ENCODE results near the gene ZDHHC3.

DNA sequence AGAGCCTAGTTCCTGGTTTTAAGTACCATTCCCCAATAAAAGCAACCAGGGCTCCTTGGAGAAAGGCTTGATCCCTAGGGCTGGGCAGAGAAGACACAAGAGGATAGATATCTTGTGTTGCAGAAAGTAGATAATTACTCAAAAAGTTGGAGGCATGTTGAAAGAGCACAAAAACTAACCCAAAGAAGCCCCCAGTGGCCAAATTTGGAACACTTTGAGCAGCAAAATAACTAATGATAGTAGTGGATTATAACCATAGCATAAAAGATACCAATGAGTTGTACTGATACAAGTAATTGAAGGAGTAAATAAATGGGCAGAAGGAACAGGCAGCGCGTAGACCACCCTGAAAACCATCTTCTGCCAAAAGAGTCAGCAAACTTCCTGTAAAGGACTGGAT, 12.1 kb upstream of the ZDHHC3 start:
- TF ChIP-seq, protein P1, sequence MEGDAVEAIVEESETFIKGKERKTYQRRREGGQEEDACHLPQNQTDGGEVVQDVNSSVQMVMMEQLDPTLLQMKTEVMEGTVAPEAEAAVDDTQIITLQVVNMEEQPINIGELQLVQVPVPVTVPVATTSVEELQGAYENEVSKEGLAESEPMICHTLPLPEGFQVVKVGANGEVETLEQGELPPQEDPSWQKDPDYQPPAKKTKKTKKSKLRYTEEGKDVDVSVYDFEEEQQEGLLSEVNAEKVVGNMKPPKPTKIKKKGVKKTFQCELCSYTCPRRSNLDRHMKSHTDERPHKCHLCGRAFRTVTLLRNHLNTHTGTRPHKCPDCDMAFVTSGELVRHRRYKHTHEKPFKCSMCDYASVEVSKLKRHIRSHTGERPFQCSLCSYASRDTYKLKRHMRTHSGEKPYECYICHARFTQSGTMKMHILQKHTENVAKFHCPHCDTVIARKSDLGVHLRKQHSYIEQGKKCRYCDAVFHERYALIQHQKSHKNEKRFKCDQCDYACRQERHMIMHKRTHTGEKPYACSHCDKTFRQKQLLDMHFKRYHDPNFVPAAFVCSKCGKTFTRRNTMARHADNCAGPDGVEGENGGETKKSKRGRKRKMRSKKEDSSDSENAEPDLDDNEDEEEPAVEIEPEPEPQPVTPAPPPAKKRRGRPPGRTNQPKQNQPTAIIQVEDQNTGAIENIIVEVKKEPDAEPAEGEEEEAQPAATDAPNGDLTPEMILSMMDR (IDR thresholded peaks at IDR 0.05), result peak in 3 of 6 experiments; percentile 10 to 33 (median 16)
- TF ChIP-seq POLR2A (IDR thresholded peaks at IDR 0.05), result no peak
- TF ChIP-seq POLR2AphosphoS5 (IDR thresholded peaks at IDR 0.05), result no peak
- no peak for TF ChIP-seq EP300 (IDR thresholded peaks at IDR 0.05)
